Adrenal gland (tissue), 5 donors: ENCODE measurements around the gene ITGA6.

Experiments
- POLR2A ChIP-seq, 2 donors: fragments of 450-650 bp; IDR thresholded peaks; one replicate each; pipeline ENCODE4 v1.6.1; 2017; ENCODE audit warnings: antibody characterized with exemption in 2 of 2, mild to moderate bottlenecking in 2 of 2, moderate library complexity in 1 of 2
- TF ChIP-seq, protein P1 (sequence below), 6 experiments: fragments of 450-650 bp in 4 of 6; fragments of 200-600 bp in 2 of 6; sonication (generic) in 1 of 6; IDR thresholded peaks; 1 replicate in 5 of 6; 2 replicates in 1 of 6; pipeline versions ENCODE4 v1.5.1 to v1.8.0; 2016 to 2021; ENCODE audit warnings: antibody characterized with exemption in 6 of 6, mild to moderate bottlenecking in 2 of 6, moderate library complexity in 1 of 6
- donor health status: DM: no; HTN: no; CAD: no.

DNA sequence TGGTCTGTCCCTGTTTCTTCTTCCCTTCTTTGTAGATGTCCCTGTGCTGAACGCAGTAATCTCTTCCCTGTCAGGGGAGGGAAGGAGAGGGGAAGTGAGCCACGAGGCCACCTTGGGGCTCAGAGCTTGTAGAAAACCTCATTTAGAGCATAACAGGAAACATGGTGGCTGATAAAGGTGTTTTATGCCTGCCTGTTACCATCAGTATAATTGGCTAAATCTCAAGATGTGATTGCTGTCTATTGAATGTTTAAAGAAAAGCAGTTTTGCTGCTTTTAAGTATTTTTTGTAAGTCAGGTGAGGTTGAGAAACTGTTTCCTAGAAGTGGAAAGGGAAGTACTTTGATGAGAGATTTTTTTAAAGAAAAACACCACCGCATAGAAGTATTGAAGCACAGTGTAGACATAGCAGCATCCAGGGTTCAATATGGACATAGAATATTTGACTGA, 68.8 kb downstream of the ITGA6 start:
- TF ChIP-seq, protein P1, sequence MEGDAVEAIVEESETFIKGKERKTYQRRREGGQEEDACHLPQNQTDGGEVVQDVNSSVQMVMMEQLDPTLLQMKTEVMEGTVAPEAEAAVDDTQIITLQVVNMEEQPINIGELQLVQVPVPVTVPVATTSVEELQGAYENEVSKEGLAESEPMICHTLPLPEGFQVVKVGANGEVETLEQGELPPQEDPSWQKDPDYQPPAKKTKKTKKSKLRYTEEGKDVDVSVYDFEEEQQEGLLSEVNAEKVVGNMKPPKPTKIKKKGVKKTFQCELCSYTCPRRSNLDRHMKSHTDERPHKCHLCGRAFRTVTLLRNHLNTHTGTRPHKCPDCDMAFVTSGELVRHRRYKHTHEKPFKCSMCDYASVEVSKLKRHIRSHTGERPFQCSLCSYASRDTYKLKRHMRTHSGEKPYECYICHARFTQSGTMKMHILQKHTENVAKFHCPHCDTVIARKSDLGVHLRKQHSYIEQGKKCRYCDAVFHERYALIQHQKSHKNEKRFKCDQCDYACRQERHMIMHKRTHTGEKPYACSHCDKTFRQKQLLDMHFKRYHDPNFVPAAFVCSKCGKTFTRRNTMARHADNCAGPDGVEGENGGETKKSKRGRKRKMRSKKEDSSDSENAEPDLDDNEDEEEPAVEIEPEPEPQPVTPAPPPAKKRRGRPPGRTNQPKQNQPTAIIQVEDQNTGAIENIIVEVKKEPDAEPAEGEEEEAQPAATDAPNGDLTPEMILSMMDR (IDR thresholded peaks at IDR 0.05), result no peak
- no peak for TF ChIP-seq POLR2A (IDR thresholded peaks at IDR 0.05)
